Stimulated activated CD4-positive, alpha-beta T cell treated with anti-CD3 and anti-CD28 coated beads, Interleukin-1b, Interleukin-23, amount 100 ng/mL, for 1 hour (primary cell): ENCODE results near the gene ZNF678.
"Not testable (repeated sequence)": the region's sequence is repeated elsewhere in the genome, so short reads cannot be mapped to it uniquely, and the experiment has no call there.

ENCODE experiments used
- DNase-seq, 2 donors: peaks; one replicate each; pipeline ENCODE4 v3.0.0-alpha.2; 2020; ENCODE audit warnings: low read depth in 2 of 2

ZNF678 gene

GRCh38 chr1:227603327-227603726 lies 40.0 kb downstream of the ZNF678 start:
- DNase-seq = no peak

DNA sequence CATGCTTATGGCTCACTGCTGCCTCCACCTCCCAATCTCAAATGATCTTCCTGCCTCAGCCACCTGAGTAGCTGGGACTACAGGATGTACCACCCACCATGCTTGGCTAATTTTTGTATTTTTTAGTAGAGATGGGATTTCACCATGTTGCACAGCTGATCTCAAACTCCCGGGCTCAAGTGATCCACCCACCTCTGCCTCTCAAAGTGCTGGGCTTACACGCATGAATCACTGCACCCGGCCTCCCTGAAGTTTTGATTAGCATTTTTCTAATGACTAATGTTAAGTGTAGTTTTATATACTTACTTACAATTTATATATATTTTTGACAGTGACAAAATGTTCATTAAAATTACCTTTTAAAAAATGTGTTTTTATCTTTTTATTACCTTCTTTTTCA lies 41.1 kb downstream of the ZNF678 start:
- DNase-seq = no peak

GRCh38 chr1:227606271-227606670 lies 42.9 kb downstream of the ZNF678 start:
- not testable (repeated sequence) for DNase-seq

- DNase-seq = no peak
Observed at GRCh38 chr1:227607336-227607898, 44.1 kb downstream of the ZNF678 start.

GRCh38 chr1:227612658-227613057 lies 49.3 kb downstream of the ZNF678 start:
- DNase-seq = no peak

DNA sequence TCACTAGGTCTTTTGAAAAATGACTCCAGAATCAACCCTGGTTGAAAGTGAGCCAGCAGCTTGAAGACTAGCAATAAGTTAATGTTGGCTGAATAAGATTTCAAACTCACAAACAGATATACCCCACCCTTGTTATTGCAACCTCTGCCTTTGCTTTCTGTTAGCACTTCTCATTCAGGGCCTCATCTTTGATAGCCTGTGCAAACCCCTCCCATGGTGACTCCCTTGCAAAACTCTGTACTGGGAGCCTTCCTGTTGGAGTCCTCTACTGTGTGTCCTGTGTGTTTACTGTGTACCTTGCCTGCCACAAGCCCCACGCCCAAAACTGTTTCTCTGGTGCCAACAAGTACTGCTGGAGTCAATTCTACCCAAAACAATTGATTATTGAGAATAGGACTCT lies 50.2 kb downstream of the ZNF678 start:
- no peak for DNase-seq

DNA sequence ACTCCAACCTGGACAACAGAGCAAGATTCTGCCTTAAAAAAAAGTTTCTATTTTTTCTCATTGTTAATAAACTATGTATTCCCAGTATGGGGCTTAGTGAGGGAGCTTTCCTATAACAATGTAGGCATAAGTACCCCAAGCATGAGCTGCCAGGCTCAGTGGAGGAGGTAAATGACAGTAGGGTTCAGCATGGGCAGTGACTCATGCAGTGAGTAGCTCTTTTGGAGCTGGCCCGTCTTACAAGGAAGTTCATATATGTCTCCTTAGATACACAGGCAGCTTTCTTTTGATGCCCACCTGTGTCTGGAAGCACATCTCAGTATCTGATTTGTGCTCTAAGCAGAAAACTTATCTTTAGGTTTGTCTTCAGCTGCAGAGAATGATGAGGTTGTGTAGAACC lies 57.9 kb downstream of the ZNF678 start:
- DNase-seq = no peak

DNA sequence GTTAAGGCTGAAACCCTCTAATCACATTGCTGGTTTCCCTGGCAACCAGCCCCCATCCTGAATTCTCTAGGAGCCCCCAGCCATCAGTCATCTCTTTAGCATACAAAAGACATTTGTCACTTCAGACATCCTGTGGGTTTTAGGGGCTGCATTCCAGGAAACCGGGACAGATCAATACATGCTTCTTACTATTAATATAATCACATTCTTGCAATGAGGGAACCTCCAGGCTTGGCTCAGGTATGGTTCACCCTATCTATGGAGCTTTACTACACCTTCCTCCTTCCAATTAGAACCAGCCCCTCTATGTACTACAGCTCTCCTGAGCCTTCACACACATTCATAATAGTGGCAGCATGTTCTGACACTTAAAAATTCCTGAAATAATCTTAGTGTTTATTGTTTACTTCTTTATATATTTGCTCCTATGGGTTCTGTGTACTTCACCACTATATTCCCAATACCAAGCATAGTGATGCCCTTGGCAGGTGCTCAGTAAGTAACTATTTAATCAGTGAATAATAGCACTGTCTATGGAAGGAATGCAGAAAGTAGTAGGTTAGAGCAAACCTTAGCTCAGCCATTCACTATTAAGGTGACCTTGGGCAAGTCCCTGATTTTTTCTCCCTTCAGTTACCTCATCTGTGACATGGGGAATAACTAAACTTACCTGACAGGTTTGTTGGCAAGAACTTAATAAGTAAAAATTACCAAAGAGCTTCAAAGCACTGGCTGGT lies 59.6 kb downstream of the ZNF678 start:
- DNase-seq = no peak

DNA sequence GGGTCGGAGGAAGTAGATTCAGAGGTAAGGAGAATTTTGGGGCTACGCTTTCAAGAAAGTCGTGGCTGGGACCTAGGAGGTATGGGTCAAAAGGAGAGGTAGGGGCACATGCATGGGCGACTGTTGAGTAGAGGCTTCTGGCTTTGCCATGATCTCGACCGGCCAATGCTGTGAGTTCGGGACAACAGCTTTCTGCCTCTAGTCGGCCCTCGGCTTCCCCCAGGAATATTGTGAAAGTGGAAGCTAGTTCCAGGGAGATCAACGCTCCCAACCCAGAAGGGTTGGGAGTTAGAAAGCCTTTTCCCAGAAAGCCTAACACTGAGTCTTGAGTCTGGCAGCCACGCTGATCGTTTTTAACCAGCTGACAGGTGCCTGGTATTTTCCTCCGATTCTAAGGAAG lies 69.0 kb downstream of the ZNF678 start:
- no peak for DNase-seq

- DNase-seq = no peak
Observed at GRCh38 chr1:227635596-227635995, 72.2 kb downstream of the ZNF678 start.

DNA sequence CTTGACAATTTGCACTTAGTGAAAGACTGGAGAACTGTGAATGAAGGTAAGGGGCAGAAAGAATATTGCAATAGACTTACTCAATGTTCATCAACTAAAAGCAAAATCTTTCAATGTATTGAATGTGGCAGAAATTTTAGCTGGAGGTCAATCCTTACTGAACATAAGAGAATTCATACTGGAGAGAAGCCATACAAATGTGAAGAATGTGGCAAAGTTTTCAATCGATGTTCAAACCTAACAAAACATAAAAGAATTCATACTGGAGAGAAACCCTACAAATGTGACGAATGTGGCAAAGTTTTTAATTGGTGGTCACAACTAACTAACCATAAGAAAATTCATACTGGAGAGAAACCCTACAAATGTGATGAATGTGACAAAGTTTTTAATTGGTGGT lies 91.1 kb downstream of the ZNF678 start:
- DNase-seq = no peak

DNA sequence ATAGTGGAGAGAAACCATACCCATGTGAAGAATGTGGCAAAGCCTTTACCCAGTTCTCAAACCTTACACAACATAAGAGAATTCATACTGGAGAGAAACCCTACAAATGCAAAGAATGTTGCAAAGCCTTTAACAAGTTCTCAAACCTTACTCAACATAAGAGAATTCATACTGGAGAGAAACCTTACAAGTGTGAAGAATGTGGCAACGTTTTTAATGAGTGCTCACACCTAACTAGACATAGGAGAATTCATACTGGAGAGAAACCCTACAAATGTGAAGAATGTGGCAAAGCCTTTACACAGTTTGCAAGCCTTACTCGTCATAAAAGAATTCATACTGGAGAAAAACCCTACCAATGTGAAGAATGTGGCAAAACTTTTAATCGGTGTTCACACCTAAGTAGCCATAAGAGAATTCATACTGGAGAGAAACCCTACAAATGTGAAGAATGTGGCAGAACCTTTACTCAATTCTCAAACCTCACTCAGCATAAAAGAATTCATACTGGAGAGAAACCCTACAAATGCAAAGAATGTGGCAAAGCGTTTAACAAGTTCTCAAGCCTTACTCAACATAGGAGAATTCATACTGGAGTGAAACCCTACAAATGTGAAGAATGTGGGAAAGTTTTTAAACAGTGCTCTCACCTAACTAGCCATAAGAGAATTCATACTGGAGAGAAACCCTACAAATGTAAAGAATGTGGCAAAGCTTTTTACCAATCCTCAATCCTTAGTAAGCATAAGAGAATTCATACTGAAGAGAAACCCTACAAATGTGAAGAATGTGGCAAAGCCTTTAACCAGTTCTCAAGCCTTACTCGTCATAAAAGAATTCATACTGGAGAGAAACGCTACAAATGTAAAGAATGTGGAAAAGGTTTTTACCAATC lies 91.7 kb downstream of the ZNF678 start:
- no peak for DNase-seq

DNA sequence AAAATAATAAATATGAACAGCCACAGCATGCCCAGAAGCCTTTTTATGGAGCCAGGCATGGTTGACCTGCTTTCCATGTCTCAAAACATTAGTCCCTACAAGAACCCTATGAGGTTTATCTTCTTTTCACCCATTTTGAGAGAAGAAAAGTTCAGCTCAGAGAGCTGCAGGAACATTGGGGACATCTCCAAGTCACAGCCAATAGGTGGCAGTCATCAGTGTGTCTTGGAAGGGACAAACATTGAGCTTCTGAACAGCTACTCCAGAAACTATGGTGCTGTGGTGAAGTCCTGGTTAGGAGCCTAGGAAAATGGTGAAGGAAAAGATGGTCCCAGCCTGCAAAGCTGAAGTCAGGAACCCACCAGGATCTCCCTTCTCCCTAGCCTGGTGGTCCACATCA lies 98.1 kb downstream of the ZNF678 start:
- no peak for DNase-seq

GRCh38 chr1:227662933-227663332 lies 99.6 kb downstream of the ZNF678 start:
- no peak for DNase-seq

DNA sequence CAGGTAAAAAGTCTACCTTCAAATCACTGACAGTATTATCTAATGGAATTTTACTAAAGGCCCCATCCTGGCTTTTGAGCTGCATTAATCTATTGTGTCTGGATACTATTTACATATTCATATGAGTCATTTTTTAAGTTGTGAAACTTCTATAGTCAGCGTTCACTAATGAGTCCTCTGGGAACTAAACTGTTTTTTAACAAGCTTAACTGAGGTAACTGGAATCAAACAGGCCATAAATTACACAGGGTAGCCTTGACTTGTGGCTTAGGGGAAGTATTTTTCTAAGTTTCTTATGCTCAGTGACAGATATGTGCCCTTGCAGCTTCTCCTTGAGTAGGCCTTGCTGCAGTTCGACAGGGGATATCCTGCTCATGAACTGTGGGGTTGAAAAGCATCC lies 102.9 kb downstream of the ZNF678 start:
- no peak for DNase-seq

- no peak for DNase-seq
Observed at GRCh38 chr1:227673441-227673840, 110.1 kb downstream of the ZNF678 start.

DNA sequence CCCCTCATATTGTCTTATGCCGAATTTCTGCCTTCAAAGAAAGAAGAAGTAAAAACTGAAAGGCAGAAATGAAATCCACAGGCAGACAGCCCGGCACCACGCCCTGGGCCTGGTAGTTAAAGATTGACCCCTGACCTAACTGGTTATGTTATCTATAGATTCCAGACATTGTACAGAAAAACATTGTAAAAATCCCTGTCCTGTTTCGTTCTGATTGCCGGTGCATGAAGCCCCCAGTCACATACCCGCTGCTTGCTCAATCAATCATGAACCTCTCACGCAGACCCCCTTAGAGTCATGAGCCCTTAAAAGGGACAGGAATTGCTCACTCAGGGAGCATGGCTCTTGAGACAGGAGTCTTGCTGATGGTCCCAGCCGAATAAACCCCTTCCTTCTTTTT lies 122.5 kb downstream of the ZNF678 start:
- DNase-seq = no peak

GRCh38 chr1:227697321-227697864 lies 134.0 kb downstream of the ZNF678 start:
- no peak for DNase-seq

DNA sequence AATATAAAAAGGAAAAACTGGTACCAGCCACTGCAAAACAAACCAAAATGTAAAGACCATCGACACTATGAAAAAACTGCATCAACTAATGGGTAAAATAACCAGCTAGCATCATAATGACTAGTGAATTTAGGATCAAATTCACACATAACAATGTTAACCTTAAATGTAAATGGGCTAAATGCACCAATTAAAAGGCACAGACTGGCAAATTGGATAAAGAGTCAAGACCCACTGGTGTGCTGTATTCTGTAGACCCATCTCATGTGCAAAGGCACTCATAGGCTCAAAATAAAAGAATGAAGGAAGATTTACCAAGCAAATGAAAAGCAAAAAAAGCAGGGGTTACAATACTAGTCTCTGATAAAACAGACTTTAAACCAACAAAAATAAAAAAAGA lies 138.3 kb downstream of the ZNF678 start:
- DNase-seq = not testable (repeated sequence)

- no peak for DNase-seq
Observed at GRCh38 chr1:227707846-227708245, 144.5 kb downstream of the ZNF678 start.

GRCh38 chr1:227709451-227709850 lies 146.1 kb downstream of the ZNF678 start:
- no peak for DNase-seq

DNA sequence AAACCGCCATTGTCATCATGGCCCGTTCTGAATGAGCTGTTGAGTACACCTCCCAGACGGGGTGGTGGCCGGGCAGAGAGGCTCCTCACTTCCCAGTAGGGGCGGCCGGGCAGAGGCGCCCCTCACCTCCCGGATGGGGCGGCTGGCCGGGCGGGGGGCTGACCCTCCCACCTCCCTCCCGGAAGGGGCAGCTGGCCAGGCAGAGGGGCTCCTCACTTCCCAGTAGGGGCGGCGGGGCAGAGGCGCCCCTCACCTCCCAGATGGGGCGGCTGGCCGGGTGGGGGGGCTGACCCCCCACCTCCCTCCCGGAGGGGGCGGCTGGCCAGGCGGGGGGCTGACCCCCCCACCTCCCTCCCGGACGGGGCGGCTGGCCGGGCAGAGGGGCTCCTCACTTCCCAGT lies 147.1 kb downstream of the ZNF678 start:
- DNase-seq = not testable (repeated sequence)
